Retinal pigment epithelial cell (primary cell): ENCODE data around the gene IRGC.
A peak's percentile ranks its signal among the peaks of the same experiment; 100 is the strongest.

Experiments used
- DNase-seq: peaks from one replicate; pipeline ENCODE4 v3.0.0-alpha.2; 2010; ENCODE audit warnings: low read depth
- H3K4me3 ChIP-seq: 2 replicates; pipeline ENCODE4 v1.5.1; 2011; ENCODE audit warnings: mild to moderate bottlenecking, low read length, control low read depth, moderate library complexity
- TF ChIP-seq, protein P1 (sequence below): conservative IDR thresholded peaks from 2 replicates; pipeline ENCODE4 v1.5.1; 2011; ENCODE audit warnings: low read depth, low read length, control low read depth, inconsistent platforms

Gene IRGC

DNA sequence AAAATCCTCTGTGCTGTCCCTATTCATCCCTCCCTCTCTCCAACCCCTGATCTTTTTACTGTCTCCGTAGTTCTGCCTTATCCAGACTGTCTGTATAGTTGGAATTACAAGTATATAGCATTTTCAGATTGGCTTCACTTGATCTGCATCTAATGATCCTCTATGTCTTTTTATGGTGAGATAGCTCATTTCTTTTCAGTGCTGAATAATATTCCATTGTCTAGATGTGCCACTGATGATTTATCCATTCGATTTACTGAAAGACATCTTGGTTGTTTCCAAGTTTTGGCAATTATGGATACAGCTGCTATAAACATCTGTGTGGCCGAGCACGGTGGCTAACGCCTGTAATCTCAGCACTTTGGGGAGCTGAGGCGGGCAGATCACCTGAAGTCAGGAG is 19.1 kb downstream of the IRGC start:
- H3K4me3 ChIP-seq: no peak overlapping the region
- TF ChIP-seq, protein P1, sequence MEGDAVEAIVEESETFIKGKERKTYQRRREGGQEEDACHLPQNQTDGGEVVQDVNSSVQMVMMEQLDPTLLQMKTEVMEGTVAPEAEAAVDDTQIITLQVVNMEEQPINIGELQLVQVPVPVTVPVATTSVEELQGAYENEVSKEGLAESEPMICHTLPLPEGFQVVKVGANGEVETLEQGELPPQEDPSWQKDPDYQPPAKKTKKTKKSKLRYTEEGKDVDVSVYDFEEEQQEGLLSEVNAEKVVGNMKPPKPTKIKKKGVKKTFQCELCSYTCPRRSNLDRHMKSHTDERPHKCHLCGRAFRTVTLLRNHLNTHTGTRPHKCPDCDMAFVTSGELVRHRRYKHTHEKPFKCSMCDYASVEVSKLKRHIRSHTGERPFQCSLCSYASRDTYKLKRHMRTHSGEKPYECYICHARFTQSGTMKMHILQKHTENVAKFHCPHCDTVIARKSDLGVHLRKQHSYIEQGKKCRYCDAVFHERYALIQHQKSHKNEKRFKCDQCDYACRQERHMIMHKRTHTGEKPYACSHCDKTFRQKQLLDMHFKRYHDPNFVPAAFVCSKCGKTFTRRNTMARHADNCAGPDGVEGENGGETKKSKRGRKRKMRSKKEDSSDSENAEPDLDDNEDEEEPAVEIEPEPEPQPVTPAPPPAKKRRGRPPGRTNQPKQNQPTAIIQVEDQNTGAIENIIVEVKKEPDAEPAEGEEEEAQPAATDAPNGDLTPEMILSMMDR: no peak
- DNase-seq: no peak

DNA sequence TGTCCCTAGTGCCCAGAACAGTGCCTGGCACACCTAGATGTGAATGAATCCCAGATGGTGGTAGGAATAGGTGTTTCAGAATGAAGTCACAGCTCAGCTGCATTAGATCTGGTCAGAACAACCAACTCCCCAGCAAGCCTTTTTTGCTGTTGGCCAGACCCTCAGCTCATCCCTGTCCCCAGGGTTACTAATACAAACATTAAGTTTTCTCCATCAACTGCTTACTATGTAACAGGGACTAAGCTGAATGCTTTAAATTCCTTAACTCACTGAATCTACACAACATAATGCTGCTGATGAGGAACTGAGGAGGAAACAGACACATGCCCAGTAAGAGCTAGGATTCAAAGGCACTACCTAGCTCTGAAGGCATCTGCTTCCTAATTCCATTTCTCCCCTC is 20.1 kb downstream of the IRGC start:
- no peak overlapping the region for H3K4me3 ChIP-seq
- TF ChIP-seq, protein P1: no peak
- peak; percentile 48 for DNase-seq

DNA sequence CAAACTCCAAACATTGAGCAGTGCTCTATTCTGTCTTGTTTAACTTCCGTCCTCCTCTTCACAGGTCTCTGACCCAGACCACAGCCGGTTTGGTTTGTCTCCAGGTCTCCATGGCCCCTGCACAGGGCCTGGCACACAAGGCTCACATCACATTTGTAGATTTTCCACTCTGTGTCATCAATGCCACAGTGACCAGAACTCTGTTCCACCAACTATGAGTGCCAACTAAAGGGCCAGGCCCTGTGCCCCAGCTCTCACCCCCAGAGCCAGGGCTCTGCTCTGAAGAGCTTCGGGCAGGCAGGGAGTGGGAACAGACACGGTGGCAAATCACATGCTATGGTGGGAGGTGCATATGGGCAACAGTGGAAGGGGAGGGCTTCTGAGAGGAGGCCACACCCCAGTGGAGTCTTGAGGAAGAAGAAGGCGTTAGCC is 22.9 kb downstream of the IRGC start:
- TF ChIP-seq, protein P1: no peak
- no peak for DNase-seq
- H3K4me3 ChIP-seq: no peak overlapping the region

DNA sequence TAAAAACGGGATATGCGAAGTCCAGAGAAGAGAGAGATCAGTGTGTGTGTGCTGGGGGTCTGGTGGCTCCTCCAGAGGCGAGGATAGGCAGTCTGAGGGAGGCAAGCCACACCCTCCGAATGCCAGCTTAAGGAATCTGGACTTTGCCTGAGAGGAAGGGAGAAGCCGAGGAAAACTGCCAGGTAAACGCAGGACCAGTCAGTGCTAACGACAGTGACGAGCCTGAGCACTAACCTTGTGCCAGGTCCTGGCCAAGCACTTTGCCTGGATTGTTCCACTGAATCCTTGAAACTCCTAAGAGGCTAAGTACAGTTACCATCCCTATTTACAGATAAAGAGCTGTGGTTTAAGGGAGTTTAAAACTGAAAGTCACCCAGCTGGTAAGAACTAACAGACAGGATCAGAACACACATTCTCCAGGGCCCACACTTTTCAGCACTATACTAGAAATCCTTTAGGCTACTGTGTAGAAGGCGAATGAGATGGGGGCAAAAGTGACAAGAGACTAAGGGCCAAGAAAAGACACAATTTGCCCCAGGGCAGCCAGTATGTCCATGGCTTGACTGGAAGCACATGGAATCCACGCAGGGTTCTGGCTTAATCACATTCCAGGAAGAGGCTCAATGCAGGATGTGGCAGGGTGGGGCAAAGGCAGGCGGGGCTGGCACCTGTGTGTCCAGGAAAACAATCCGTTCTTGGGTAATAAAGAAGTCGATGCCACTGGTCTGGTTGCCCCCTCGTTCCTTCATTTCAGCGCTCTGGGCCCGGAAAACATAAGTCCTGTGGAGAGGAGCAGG is 23.8 kb downstream of the IRGC start:
- no peak overlapping the region for H3K4me3 ChIP-seq
- TF ChIP-seq, protein P1: no peak
- DNase-seq: no peak

DNA sequence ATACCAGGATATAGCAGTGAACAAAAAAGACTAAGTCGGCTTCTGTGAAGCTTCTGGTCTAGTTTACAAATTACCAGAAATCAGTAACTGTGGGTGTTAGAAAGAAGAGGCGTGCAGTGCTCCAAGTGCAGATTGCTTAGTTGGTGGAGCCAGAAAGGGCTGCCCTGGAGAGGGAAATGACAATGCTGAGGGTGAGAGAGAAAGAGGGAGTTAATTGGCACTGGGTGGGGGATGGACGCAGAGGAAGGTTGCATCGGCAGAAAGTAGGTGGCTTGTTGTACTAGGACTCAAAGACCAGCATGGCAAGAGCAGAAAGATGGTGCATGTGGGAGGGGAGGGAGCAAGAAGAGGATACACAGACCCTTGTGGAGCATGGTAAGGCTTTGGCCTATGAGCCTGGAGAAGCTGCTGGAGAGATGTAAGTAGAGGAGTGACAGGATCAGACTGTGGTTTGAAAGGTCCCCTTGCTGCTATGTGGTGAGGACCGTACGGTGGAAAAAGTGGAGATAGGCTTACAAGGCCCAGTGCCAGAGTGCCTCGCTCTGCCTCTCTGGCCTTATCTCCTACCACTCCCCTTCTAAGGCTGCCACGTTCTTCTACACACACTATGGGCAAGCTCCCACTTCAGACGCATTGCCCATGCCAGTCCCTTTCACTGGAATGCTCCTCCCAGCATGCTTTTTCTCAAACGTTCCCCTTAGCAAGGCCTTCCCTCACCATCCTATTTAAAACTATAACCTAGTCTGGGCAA is 25.4 kb downstream of the IRGC start:
- no peak overlapping the region for H3K4me3 ChIP-seq
- TF ChIP-seq, protein P1: no peak
- no peak for DNase-seq

DNA sequence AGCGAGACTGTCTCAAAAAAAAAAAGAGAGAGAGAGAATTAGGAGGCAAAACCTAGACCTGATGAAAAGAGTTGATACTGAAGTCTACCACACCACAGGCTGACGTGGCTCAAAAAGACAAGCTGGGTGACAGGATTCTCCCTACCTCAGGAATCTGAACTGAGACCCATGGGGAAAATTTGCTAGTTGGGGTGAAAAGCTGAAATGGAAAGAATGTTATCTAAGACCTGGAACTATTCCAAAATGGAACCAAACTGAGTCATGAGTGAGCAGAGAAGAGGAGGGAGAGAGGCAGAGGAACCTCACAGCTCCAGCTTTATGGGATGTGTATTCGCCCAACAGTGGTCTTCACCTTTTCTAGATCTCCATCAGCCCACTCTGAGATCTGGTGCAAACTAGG is 27.2 kb downstream of the IRGC start:
- no peak overlapping the region for H3K4me3 ChIP-seq
- TF ChIP-seq, protein P1: no peak
- DNase-seq: peak; percentile 7
